DMS53 (cell line): Measurements from ENCODE around the gene PADI1.
A peak's percentile ranks its signal among the peaks of the same experiment; 100 is the strongest.

ENCODE experiments used
- DNase-seq: peaks from one replicate; lab custom pipeline; 2025; lab: John Stamatoyannopoulos, UW

Gene PADI1

GRCh38 chr1:17204546-17205440 is at the start of gene PADI1:
TSS of gene PADI1 (plus strand) at chr1:17205128. CDS start at chr1:17205218, 90 bp downstream.
- DNase-seq: no peak

GRCh38 chr1:17155257-17155920 is 49.5 kb upstream of the PADI1 start:
- DNase-seq: no peak

DNA sequence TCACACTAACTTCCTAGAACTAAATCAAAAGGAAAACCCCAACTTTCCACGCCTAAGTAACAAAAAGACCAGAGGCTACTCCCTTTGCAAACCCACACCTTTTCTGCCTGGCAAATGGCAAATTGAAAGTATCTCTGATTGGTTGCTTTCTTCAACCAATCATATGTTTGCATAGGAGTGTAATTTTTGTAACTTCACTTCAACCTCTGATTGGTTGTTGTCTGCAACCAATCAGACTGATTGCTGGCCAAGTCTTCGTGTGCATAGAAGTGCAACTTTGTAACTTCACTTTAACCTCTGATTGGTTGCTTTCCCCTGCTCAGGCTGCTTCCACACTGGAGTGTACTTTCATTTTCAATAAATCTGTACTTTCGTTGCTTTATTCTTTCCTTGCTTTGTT is 48.8 kb upstream of the PADI1 start:
- DNase-seq: no peak

- DNase-seq: no peak
Observed at GRCh38 chr1:17158961-17159360, 46.0 kb upstream of the PADI1 start.

DNA sequence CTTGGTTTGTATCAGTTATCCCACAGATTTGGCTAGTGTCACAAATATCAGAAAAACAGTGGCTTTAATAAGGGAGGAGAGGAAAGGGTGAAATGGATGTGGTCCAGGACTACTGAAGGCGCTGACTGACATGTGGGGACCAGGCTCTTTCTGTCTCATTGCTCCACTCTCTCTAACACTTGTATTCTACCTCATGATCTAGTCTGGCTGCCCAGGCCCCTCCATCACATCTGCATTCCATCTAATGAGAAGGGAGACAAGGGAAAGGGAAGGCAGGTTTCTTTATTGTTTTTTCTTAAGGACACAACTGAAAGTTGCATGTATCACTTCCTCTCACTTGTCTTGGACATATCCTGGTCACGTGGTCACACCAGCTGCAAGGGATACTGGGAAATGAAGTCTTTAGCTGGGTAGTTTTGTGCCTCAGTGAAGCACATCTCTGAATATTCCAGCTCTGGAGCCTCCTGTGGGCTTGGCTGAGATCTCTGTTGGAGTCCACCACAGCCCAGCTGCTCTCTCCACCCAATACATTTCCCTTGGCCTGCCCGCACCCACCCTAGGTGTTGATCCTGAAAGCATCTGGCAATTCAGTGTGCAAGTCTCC is 43.7 kb upstream of the PADI1 start:
- DNase-seq: peak; percentile 18

DNA sequence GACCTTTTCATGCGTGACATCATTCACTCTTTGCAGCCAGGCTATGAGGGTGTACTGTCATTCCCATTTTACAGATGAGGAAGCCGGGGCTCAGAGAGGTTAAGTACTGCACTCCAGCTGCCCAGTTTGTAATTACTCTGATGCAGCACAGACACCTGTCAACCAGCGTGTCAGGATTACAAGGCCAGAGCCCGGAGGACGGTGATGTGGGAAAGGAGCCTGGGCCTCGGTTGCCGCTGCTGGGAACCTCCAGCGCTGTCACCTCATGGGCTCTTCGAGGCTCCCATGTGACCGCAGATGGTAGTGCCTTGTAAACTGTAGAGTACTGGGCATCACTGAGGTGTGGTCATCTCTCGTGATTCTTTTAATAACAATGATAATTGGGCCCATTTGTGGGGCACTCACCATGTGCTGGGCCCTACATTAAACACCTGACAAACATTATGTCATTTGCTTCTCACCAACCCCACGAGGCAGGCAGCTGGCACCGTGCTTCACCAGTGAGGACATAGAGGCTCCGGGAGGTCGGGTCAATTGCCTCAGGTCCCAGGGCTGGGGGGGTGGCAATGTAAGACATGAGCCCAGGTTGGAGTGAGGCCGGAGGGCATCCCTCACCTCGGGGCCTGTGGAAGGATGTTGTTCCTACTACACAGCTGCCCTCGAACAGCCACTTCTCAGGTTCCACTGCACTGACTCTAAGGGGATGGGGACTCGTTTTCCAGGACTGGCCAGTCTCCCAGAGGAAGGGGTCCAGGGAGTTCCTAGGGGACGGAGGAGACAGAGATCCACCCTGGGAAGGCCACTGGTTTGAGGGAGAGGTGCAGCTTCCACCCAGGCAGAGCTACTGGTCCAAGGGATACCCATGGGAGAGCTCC is 42.8 kb upstream of the PADI1 start:
- no peak for DNase-seq

DNA sequence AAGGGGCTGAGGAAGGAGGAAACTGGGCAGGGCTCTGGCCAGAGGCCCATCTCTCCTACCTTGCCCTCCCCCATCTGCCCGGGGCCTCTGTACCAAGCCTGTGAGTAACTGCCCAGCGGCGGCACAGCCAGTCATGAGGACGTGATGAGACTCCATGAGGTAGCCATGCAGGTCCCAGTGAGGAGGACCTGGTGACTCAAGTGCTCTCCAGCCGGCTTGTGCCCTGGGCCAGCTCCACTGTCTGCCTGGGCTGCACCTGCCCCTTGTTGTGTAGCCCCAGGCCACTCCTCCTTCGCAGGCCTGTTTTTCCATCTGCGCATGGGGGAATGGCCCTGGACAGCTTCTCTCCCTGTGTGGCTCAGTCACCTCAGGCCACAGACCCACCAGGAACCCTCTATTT is 42.0 kb upstream of the PADI1 start:
- peak; percentile 83 for DNase-seq

DNA sequence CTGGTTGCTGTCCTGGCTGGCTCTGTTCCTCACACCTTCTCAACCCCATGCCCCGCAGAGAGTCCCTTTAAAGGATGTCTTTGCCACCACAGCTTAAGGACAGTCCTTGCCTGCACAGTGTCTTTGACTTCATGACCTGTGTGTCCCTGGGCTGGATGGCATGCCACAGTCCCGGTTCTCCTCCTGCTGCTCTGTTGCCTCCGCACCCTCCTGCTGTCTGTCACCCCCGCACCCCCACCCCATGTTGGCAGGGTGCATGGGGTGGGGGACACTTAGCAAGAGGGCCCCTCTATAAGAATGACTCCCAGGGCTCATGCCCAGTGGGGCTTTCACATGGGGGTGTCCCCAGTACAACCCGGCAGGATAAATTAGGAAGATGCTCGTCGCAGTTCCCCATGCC is 41.6 kb upstream of the PADI1 start:
- DNase-seq: no peak

GRCh38 chr1:17163789-17164666 is 40.9 kb upstream of the PADI1 start:
- no peak for DNase-seq

- no peak for DNase-seq
Observed at GRCh38 chr1:17165823-17166222, 39.1 kb upstream of the PADI1 start.

GRCh38 chr1:17167041-17167785 is 37.7 kb upstream of the PADI1 start:
- no peak for DNase-seq

- no peak for DNase-seq
Observed at GRCh38 chr1:17167786-17168090, 37.2 kb upstream of the PADI1 start.

- no peak for DNase-seq
Observed at GRCh38 chr1:17168091-17168876, 36.6 kb upstream of the PADI1 start.

GRCh38 chr1:17170571-17170970 is 34.4 kb upstream of the PADI1 start:
- no peak for DNase-seq

GRCh38 chr1:17173217-17173616 is 31.7 kb upstream of the PADI1 start:
- DNase-seq: no peak

GRCh38 chr1:17176306-17177061 is 28.4 kb upstream of the PADI1 start:
- DNase-seq: no peak

DNA sequence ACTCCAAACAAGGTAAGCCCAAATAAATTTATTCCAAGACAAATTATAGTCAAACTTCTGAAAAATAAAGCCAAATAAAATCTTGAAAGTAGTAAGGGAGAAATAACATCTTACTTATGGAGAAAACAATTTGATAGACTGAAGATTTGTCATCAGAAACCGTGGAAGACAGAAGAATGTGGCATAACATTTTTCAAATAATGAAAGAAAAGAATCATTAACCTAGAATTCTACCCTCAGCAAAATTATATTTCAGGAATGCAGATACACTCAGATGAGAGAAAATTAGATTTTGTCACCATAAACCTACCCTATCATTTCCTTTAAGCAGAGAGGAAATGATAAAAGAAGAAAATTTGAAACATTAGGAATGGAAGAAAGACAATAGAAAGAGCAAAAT is 27.3 kb upstream of the PADI1 start:
- DNase-seq: no peak

GRCh38 chr1:17181781-17182464 is 23.0 kb upstream of the PADI1 start:
- no peak for DNase-seq
